Posterior vena cava (tissue), 2 donors: ENCODE data around the gene CCS. TPM values are rescaled to one million over a fixed set of nuclear protein-coding genes. Genes with fewer than 3 reads are reported as not detected.
"Not testable (repeated sequence)": the region's sequence is repeated elsewhere in the genome, so short reads cannot be mapped to it uniquely, and the experiment has no call there.

Experiments used
- DNase-seq: peaks from one replicate; pipeline ENCODE4 v3.0.0-alpha.2; 2020; ENCODE audit warnings: low spot score
- intact Hi-C, 2 donors: fragments of 100-400 bp; cut with DNase I; formaldehyde crosslinking; loops; one replicate each; pipeline versions ENCODE4 v1.14.1 to v1.14.2; 2022 to 2023
- total RNA-seq, 2 donors: library from RNA; stranded (reverse); fragmentation: NEBNext Ultra II Directional; extraction: Animal tissue kit (Norgen Biotek cat#: 25700); gene quantifications; one replicate each; pipeline ENCODE4 v1.2.1, GENCODE V29; 2021
- donor health status: DM: yes; HTN: yes; CAD: no.
- donor health status: DM: yes; HTN: yes; CAD: no.

The CCS gene
- total RNA-seq, 2 donors from 2014 or later, result 18.8 to 31.8 TPM

DNA sequence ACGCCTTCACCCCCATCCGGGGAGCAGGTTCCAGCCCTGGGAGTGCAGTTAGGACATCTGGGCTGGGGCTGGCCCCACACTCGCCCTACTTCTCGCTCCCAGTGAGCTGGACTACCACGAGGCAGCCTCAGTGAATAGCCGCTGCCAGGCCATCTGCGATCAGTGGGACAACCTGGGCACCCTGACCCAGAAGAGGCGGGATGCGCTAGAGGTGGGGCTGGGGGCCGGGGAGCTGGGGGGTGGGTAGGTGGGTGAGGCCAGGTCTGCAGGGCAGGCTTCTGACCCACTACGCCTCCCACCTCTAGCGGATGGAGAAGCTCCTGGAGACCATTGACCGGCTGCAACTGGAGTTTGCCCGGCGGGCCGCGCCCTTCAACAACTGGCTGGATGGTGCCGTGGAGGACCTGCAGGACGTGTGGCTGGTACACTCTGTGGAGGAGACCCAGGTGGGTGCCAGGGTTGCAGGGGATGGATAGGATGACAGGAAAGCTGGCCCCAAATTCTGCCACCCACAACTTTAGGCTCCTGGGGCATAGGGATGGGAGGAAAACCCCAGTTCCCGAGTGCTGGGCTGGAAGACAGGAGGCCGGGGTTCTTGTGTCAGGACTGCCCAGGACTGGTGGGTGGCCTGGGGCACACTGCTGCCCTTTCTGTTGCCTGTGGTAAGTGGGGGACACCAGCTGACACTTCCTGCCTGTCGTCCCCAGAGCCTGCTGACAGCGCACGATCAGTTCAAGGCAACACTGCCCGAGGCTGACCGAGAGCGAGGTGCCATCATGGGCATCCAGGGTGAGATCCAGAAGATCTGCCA lies 32.9 kb upstream of the CCS start:
- intact Hi-C loops, result loop anchor here in 1 of 2 donors (2.0 kb wide), 1 partner anchor 43 kb away; no protein-coding TSS in a partner anchor

GRCh38 chr11:66561178-66561974 lies 31.6 kb upstream of the CCS start:
- DNase-seq, result no peak
- intact Hi-C loops, result no loop called here

More for the DNA sequence above, 32.9 kb upstream of the CCS start:
- no peak for DNase-seq

GRCh38 chr11:66561975-66562248 lies 31.1 kb upstream of the CCS start:
- DNase-seq, result no peak
- intact Hi-C loops, result no loop called here

GRCh38 chr11:66562275-66562674 lies 30.7 kb upstream of the CCS start:
- intact Hi-C loops, result no loop called here

GRCh38 chr11:66562907-66563583 lies 29.9 kb upstream of the CCS start:
- intact Hi-C loops, result no loop called here
- DNase-seq, result no peak

More at GRCh38 chr11:66562275-66562674, 30.7 kb upstream of the CCS start:
- DNase-seq, result no peak

DNA sequence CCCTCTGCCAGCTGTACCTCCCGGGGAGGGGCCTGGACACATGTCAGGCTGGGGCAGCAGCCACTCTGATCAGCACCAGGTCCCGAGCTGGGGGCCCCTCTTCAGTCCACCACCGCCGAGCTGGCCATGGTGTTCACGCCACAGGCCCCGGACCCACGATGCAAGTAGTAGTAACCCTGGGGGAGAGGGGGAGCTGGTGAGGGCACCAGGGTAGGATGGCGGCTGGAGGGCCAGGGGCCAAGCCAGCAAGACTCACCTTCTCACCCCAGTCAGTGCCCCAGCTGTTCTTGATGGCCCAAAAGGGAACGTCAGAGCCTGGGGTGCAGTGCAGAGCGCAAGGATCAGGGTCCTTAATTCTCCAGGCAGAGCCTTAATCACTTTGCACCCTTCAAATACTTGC lies 29.2 kb upstream of the CCS start:
- no peak for DNase-seq
- intact Hi-C loops, result no loop called here

- intact Hi-C loops, result no loop called here
- DNase-seq, result no peak
Observed at GRCh38 chr11:66564538-66564937, 28.4 kb upstream of the CCS start.

- intact Hi-C loops, result no loop called here
- DNase-seq, result no peak
Observed at GRCh38 chr11:66564984-66565383, 28.0 kb upstream of the CCS start.

DNA sequence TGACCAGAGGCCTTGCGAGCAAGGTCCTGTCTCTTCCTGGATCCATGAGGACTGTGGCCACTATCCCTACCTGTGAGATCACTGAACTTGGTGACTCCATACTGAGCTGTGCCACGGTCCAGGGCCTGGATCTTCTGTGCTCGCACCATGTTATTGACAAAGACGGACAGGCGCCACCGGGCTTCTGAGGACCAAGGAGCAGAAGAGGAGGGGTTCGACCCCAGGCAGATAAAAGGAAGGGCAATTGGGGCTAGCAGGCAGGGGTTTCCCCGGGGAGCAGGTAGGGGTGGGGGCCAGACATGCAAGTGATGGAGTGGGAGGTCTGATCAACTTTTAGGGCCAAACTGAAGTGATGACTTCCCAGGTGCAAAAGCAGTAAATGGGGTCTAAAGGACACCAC lies 26.8 kb upstream of the CCS start:
- intact Hi-C loops, result no loop called here
- no peak for DNase-seq

GRCh38 chr11:66567787-66568123 lies 25.2 kb upstream of the CCS start:
- DNase-seq, result no peak
- intact Hi-C loops, result no loop called here

DNA sequence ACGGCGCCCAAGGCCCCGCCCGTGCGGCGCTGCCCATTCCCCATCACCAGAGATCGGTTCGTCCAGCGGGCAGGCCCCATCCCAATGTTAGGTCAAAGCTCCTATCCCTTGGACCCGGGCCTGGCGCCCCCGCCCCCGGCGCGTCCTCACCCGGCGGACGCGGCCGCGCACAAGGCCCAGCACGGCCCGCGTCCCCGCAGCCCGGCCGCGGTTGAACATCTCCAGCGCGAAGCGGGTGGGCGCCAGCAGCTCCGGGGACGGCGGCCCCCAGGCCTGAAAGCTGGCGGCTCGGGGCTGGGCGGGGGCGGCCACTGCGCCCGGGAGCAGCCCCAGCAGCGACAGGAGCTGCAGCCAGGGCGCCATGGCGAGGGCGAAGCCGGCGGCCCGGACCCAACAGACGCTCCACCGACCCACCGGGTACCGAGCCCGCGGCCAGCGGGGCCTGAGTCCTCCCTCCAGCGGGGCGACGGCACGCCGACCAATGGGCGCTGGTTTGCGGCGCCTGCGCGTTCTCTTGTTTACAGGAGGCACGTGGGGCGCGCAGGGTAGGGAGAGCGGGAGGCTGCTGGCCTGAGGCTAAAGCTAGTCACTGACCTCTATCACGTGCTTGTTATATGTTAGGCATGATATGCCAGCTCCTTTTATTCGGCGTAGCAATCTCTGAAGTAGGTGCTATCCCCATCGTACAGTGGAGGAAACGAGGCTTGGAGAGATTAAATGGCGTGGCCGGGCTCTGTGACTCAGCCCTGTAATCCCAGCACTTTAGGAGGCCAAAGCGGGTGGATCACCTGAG lies 24.7 kb upstream of the CCS start, which contains the start of gene CTSF:
Gene CTSF, minus strand, starts transcription at position 483 of the 793 bp plus-strand sequence. Its CDS starts 120 bp downstream, at position 363.
- peak; percentile 95 for DNase-seq
- intact Hi-C loops, result no loop called here

- intact Hi-C loops, result no loop called here
- DNase-seq, result no peak
Observed at GRCh38 chr11:66569076-66569475, 23.9 kb upstream of the CCS start.

DNA sequence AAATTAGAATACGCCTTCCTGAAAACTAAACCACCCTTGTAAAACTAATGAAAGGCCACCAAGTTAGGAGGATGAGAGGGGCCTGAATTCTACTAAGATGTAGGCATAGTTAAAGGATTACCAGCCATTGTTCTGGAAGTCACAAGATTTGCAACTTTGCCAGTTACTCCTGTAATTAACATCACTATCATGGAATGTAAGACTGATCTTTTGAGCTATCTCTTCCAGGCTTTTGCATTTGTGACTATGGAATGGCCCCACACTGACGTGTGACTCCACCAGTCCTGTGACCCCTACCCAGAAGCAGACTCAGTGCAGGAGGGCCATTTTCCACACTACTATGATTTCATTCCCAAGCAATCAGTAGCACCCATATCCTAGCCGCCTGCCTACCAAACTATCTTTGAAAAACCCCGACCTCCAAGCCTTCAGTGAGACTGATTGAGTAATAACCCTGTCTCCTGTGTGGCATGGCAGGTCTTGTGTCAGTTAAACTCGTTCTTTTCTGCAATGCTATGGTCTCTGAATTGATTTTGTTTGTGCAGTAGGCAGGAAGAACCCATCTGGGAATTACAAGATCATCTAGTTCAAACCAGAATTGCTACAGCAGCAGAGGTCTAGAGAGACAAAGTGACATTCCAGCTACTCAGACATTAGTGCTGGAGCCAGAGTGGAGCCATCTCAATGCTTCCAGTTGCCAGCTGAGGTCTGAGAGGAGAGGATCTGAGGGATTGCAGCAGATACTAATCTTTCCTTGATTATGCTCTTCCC lies 22.7 kb upstream of the CCS start:
- DNase-seq, result no peak
- intact Hi-C loops, result loop anchor here in 1 of 2 donors (5.0 to 10.0 kb wide), 2 partner anchors 117 to 265 kb away; no protein-coding TSS in a partner anchor

- intact Hi-C loops, result loop anchor here in 1 of 2 donors (5.0 to 10.0 kb wide), 2 partner anchors 116 to 264 kb away; no protein-coding TSS in a partner anchor
- no peak for DNase-seq
Observed at GRCh38 chr11:66570850-66571180, 22.2 kb upstream of the CCS start.

GRCh38 chr11:66579017-66579606 lies 13.9 kb upstream of the CCS start:
- intact Hi-C loops, result loop anchor here (2.0 to 10.0 kb wide), 2 partner anchors 100 to 256 kb away; no protein-coding TSS in a partner anchor
- peak; percentile 94 for DNase-seq

- intact Hi-C loops, result no loop called here
- no peak for DNase-seq
Observed at GRCh38 chr11:66580803-66581202, 12.2 kb upstream of the CCS start.

DNA sequence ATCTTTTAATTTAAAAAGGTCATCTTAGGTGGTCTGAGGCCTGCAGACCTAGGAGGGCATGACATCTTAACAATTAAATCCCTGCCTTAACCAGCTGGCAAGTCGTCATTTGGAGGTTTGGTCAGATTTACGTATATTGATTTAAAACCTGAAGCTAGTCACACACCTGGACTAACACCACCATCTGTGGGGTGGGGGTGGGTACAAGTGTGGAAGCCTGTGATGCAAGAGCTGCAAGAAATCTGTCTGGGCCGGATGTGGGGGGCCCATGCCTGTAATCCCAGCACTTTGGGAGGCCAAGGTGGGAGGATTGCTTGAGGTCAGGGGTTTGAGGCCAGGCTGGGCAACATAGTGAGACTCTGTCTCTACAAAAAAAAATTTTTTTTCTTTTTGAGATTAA lies 11.7 kb upstream of the CCS start:
- DNase-seq, result no peak
- intact Hi-C loops, result no loop called here

DNA sequence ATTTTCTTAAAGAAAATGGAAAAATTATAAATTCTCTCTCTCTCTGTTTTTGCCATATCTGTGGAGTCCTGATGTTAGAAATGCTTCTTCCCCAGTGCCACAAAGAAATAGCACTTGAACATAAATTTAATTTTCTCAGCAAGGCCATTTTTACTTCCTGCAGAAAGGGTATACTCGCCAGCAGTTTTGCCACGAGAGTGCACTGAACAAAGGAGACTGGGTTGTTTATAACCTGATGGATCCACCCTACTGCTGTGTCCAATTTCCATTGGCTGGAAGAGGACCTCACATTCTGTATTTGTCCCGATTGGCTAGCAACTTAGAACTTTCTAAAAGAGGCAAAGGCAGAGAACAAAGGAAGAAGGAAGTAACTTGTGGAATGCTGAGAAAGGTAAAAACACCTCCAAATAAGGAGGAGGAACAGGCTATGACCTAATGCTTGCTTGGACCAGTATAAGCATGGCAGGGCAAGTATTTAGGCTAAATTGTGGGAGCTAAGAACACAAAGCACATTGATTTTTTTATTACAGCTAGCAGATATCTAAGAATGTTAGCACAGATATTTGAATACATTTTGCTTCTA lies 10.3 kb upstream of the CCS start:
- DNase-seq, intact Hi-C loops: not testable (repeated sequence)
